ENCODE measurements around the gene MYPN.
"Not testable (repeated sequence)": the region's sequence is repeated elsewhere in the genome, so short reads cannot be mapped to it uniquely, and the experiment has no call there.

The MYPN gene

GRCh38 chr10:68109331-68109730 lies at the start of gene MYPN:
Gene MYPN (plus strand): TSS chr10:68109488. CDS start chr10:68121439, 11,951 bp downstream.
- no peak for DNase-seq

- no peak for DNase-seq
These were observed 42.3 kb upstream of the MYPN start for GRCh38 chr10:68067029-68067428.

GRCh38 chr10:68067508-68067907 lies 41.8 kb upstream of the MYPN start:
- no peak for DNase-seq

GRCh38 chr10:68073631-68074030 lies 35.7 kb upstream of the MYPN start:
- no peak for DNase-seq

GRCh38 chr10:68074031-68074774 lies 35.1 kb upstream of the MYPN start:
- no peak for DNase-seq

GRCh38 chr10:68074775-68075549 lies 34.3 kb upstream of the MYPN start, which contains the start of gene HERC4:
Gene HERC4 (minus strand): TSS chr10:68075283. CDS start chr10:68073108, 2,175 bp downstream.
- peak; percentile 89 for DNase-seq

GRCh38 chr10:68075550-68076004 lies 33.7 kb upstream of the MYPN start:
- no peak for DNase-seq

- not testable (repeated sequence) for DNase-seq
These were observed 33.2 kb upstream of the MYPN start for GRCh38 chr10:68076081-68076480.

GRCh38 chr10:68077026-68077425 lies 32.3 kb upstream of the MYPN start:
- no peak for DNase-seq

GRCh38 chr10:68079434-68079833 lies 29.9 kb upstream of the MYPN start:
- no peak for DNase-seq

GRCh38 chr10:68080853-68081431 lies 28.3 kb upstream of the MYPN start:
- no peak for DNase-seq

- no peak for DNase-seq
These were observed 27.4 kb upstream of the MYPN start for GRCh38 chr10:68081916-68082315.

GRCh38 chr10:68082872-68083271 lies 26.4 kb upstream of the MYPN start:
- no peak for DNase-seq

GRCh38 chr10:68083953-68084352 lies 25.3 kb upstream of the MYPN start:
- DNase-seq: no peak

- DNase-seq: no peak
These were observed 24.8 kb upstream of the MYPN start for GRCh38 chr10:68084469-68084868.

GRCh38 chr10:68086011-68086410 lies 23.3 kb upstream of the MYPN start:
- DNase-seq: no peak

- DNase-seq: no peak
These were observed 22.2 kb upstream of the MYPN start for GRCh38 chr10:68086910-68087684.

GRCh38 chr10:68087685-68088401 lies 21.4 kb upstream of the MYPN start:
- DNase-seq: no peak

GRCh38 chr10:68088740-68089139 lies 20.5 kb upstream of the MYPN start:
- DNase-seq: no peak

- DNase-seq: no peak
These were observed 18.7 kb upstream of the MYPN start for GRCh38 chr10:68090586-68090985.

GRCh38 chr10:68092512-68092911 lies 16.8 kb upstream of the MYPN start:
- DNase-seq: no peak

- no peak for DNase-seq
These were observed 14.1 kb upstream of the MYPN start for GRCh38 chr10:68095153-68095552.

Data from activated gamma-delta T cell treated with Interleukin-2 at 50 U/mL for 16 hours (primary cell).